ENCODE data around the gene ISG20.
A peak's percentile ranks its signal among the peaks of the same experiment; 100 is the strongest.
"Not testable (repeated sequence)": the region's sequence is repeated elsewhere in the genome, so short reads cannot be mapped to it uniquely, and the experiment has no call there.

Gene ISG20

GRCh38 chr15:88619796-88620195 lies 19.0 kb upstream of the ISG20 start:
- no peak for DNase-seq

GRCh38 chr15:88620995-88621772 lies 17.6 kb upstream of the ISG20 start, which contains the start of gene AEN:
AEN (plus strand) TSS chr15:88621340; CDS start chr15:88626210, 4,870 bp downstream.
- peak; percentile 96 for DNase-seq

GRCh38 chr15:88621789-88622604 lies 16.8 kb upstream of the ISG20 start:
- peak; percentile 64 for DNase-seq

GRCh38 chr15:88622605-88622975 lies 16.2 kb upstream of the ISG20 start:
- DNase-seq, result no peak

- DNase-seq, result peak; percentile 15
Measured at GRCh38 chr15:88623061-88623460, 15.8 kb upstream of the ISG20 start.

GRCh38 chr15:88623632-88624031 lies 15.2 kb upstream of the ISG20 start:
- no peak for DNase-seq

GRCh38 chr15:88624156-88624970 lies 14.5 kb upstream of the ISG20 start:
- peak; percentile 22 for DNase-seq

GRCh38 chr15:88624971-88625490 lies 13.8 kb upstream of the ISG20 start:
- DNase-seq, result no peak

GRCh38 chr15:88625943-88626741 lies 12.7 kb upstream of the ISG20 start:
- no peak for DNase-seq

- DNase-seq, result no peak
Measured at GRCh38 chr15:88627463-88627862, 11.4 kb upstream of the ISG20 start.

- DNase-seq, result no peak
Measured at GRCh38 chr15:88628018-88628654, 10.7 kb upstream of the ISG20 start.

- no peak for DNase-seq
Measured at GRCh38 chr15:88629071-88629470, 9.7 kb upstream of the ISG20 start.

GRCh38 chr15:88630141-88630721 lies 8.6 kb upstream of the ISG20 start:
- no peak for DNase-seq

GRCh38 chr15:88630798-88631463 lies 7.9 kb upstream of the ISG20 start:
- DNase-seq, result no peak

- no peak for DNase-seq
Measured at GRCh38 chr15:88631464-88632028, 7.3 kb upstream of the ISG20 start.

- DNase-seq, result not testable (repeated sequence)
Measured at GRCh38 chr15:88632797-88633196, 6.0 kb upstream of the ISG20 start.

GRCh38 chr15:88634449-88634848 lies 4.4 kb upstream of the ISG20 start:
- DNase-seq, result no peak

GRCh38 chr15:88635318-88635717 lies 3.5 kb upstream of the ISG20 start:
- no peak for DNase-seq

- no peak for DNase-seq
Measured at GRCh38 chr15:88636050-88636449, 2.8 kb upstream of the ISG20 start.

GRCh38 chr15:88636654-88637053 lies 2.2 kb upstream of the ISG20 start:
- DNase-seq, result no peak
